SK-N-SH (cell line): ENCODE measurements around the gene LIG1. TPM values are rescaled to one million over a fixed set of nuclear protein-coding genes. Genes with fewer than 3 reads are reported as not detected.

Experiments
- CTCF ChIA-PET: fragments of 300-600, 350-600 bp; formaldehyde crosslinking; extraction: SDS; loops from one replicate; lab custom pipeline; 2021; lab: Yijun Ruan, JAX
- POLR2A ChIA-PET: fragments of 350-600 bp; sonication (Branson Sonifier 250); formaldehyde crosslinking; extraction: SDS; loops from one replicate; lab custom pipeline; 2020; ENCODE audit warnings: antibody characterized with exemption, inconsistent platforms; lab: Yijun Ruan, JAX
- DNase-seq: peaks from one replicate; pipeline ENCODE4 v3.0.0; 2012
- H2AFZ ChIP-seq: fragments of 200-600 bp; sonication (generic); 2 replicates; pipeline ENCODE4 v1.8.1; 2016; ENCODE audit warnings: antibody characterized with exemption, mild to moderate bottlenecking, low read depth
- H3F3A ChIP-seq: fragments of 200-600 bp; sonication (generic); replicated peaks from 2 replicates; pipeline ENCODE3; 2016; ENCODE audit warnings: antibody characterized with exemption, mild to moderate bottlenecking; ENCODE audit not compliant: insufficient read depth
- H3K27ac ChIP-seq, 2 experiments: fragments of 200-500 bp in 1 of 2; fragments of 200-600 bp in 1 of 2; sonication (Bioruptor generic) in 1 of 2; sonication (generic), shearing (Covaris generic) in 1 of 2; 2 replicates each; pipeline versions ENCODE4 v1.5.1 to v1.6.1; 2014 to 2016; ENCODE audit warnings: low read depth in 2 of 2, inconsistent platforms in 1 of 2, low read length in 1 of 2, mild to moderate bottlenecking in 1 of 2, mixed read lengths in 1 of 2
- H3K27me3 ChIP-seq: fragments of 200-600 bp; sonication (generic), shearing (Covaris generic); 2 replicates; pipeline ENCODE4 v1.6.1; 2016; ENCODE audit warnings: mixed run types; ENCODE audit not compliant: insufficient read depth
- H3K36me3 ChIP-seq, 2 experiments: fragments of 200-500 bp in 1 of 2; fragments of 200-600 bp in 1 of 2; sonication (Bioruptor generic) in 1 of 2; sonication (generic) in 1 of 2; replicated peaks in 1 of 2; 2 replicates each; pipeline versions ENCODE3 to v1.5.1; 2014 to 2016; ENCODE audit warnings: low read length in 1 of 2, mild to moderate bottlenecking in 1 of 2; ENCODE audit not compliant: insufficient read depth in 2 of 2, control insufficient read depth in 1 of 2
- H3K4me1 ChIP-seq, 2 experiments: fragments of 200-500 bp in 1 of 2; fragments of 200-600 bp in 1 of 2; sonication (Bioruptor generic) in 1 of 2; sonication (generic), shearing (Covaris generic) in 1 of 2; 2 replicates each; pipeline versions ENCODE4 v1.5.1 to v1.6.1; 2014 to 2016; ENCODE audit warnings: low read depth in 1 of 2, low read length in 1 of 2, mixed run types in 1 of 2; ENCODE audit not compliant: insufficient read depth in 2 of 2, control insufficient read depth in 1 of 2
- H3K4me2 ChIP-seq: fragments of 200-600 bp; sonication (generic), shearing (Covaris generic); 2 replicates; pipeline ENCODE4 v1.6.1; 2017; ENCODE audit warnings: mixed run types
- H3K4me3 ChIP-seq, 2 experiments: fragments of 200-500 bp in 1 of 2; fragments of 200-600 bp in 1 of 2; sonication (Bioruptor generic) in 1 of 2; sonication (generic), shearing (Covaris generic) in 1 of 2; 2 replicates each; pipeline versions ENCODE4 v1.5.1 to v1.8.1; 2014 to 2016; ENCODE audit warnings: low read depth in 2 of 2, inconsistent platforms in 1 of 2, low read length in 1 of 2, mild to moderate bottlenecking in 1 of 2, mixed read lengths in 1 of 2, moderate library complexity in 1 of 2
- H3K79me2 ChIP-seq: fragments of 200-600 bp; sonication (generic); 2 replicates; pipeline ENCODE4 v1.8.1; 2017; ENCODE audit warnings: mild to moderate bottlenecking; ENCODE audit not compliant: insufficient read depth
- H3K9ac ChIP-seq: fragments of 200-600 bp; sonication (generic); 2 replicates; pipeline ENCODE4 v1.6.1; 2017; ENCODE audit warnings: mixed run types
- H3K9me2 ChIP-seq: fragments of 200-600 bp; sonication (generic); 2 replicates; pipeline ENCODE4 v1.6.1; 2017; ENCODE audit warnings: mixed run types
- H3K9me3 ChIP-seq: fragments of 200-600 bp; sonication (generic); 2 replicates; pipeline ENCODE4 v1.6.1; 2017; ENCODE audit warnings: mixed run types, mild to moderate bottlenecking, moderate library complexity
- H4K20me1 ChIP-seq: fragments of 200-600 bp; sonication (generic); 2 replicates; pipeline ENCODE4 v1.6.1; 2017; ENCODE audit warnings: mild to moderate bottlenecking, mixed run types; ENCODE audit not compliant: insufficient read depth
- ELF1 ChIP-seq: IDR thresholded peaks from 2 replicates; pipeline ENCODE4 v1.4.0; 2012
- EP300 ChIP-seq, 2 experiments: IDR thresholded peaks; 2 replicates each; pipeline versions ENCODE4 v1.4.0 to v1.6.1; 2012; ENCODE audit warnings: borderline replicate concordance in 1 of 2, low read depth in 1 of 2, low read length in 1 of 2
- EZH2phosphoT487 ChIP-seq: fragments of 200-600 bp; sonication (generic); IDR thresholded peaks from 2 replicates; pipeline ENCODE4 v1.6.1; 2017; ENCODE audit warnings: low read depth, mixed run types, mild to moderate bottlenecking, antibody characterized with exemption, moderate library complexity, borderline replicate concordance
- FOSL2 ChIP-seq: IDR thresholded peaks from 2 replicates; pipeline ENCODE4 v1.4.0; 2012; ENCODE audit warnings: low read depth, mild to moderate bottlenecking, moderate library complexity, borderline replicate concordance
- FOXJ3 ChIP-seq: sonication (generic); formaldehyde crosslinking; IDR thresholded peaks from 2 replicates; pipeline ENCODE4 v1.5.1; 2020; ENCODE audit warnings: mild to moderate bottlenecking, missing genetic modification reagents
- GATA2 ChIP-seq: sonication (generic); formaldehyde crosslinking; IDR thresholded peaks from 2 replicates; pipeline ENCODE4 v1.5.0; 2020; ENCODE audit warnings: mild to moderate bottlenecking, missing genetic modification reagents
- MXI1 ChIP-seq: IDR thresholded peaks from 2 replicates; pipeline ENCODE4 v1.6.1; 2012; ENCODE audit warnings: mild to moderate bottlenecking, low read depth, low read length, improper control_type of control experiment
- NFIC ChIP-seq: IDR thresholded peaks from 2 replicates; pipeline ENCODE4 v1.4.0; 2012; ENCODE audit warnings: borderline replicate concordance
- NRF1 ChIP-seq: IDR thresholded peaks from 2 replicates; pipeline ENCODE4 v1.6.1; 2012; ENCODE audit warnings: low read depth, mild to moderate bottlenecking, low read length
- PBX3 ChIP-seq: IDR thresholded peaks from 2 replicates; pipeline ENCODE4; 2012
- POLR2AphosphoS5 ChIP-seq: IDR thresholded peaks from 2 replicates; pipeline ENCODE4 v1.6.1; 2012; ENCODE audit warnings: low read depth, low read length
- RCOR1 ChIP-seq: fragments of 150-350 bp; IDR thresholded peaks from 2 replicates; pipeline ENCODE4 v1.6.1; 2017; ENCODE audit warnings: antibody characterized with exemption, low read length
- RFX5 ChIP-seq: IDR thresholded peaks from 2 replicates; pipeline ENCODE4 v1.6.1; 2012; ENCODE audit warnings: mild to moderate bottlenecking, improper control_type of control experiment, low read length
- SMC3 ChIP-seq: IDR thresholded peaks from 2 replicates; pipeline ENCODE4 v1.6.1; 2012; ENCODE audit warnings: low read depth, low read length, improper control_type of control experiment
- TAF1 ChIP-seq: IDR thresholded peaks from 2 replicates; pipeline ENCODE4 v1.6.1; 2012; ENCODE audit warnings: low read depth, mild to moderate bottlenecking, low read length, moderate library complexity, borderline replicate concordance
- TCF12 ChIP-seq: IDR thresholded peaks from 2 replicates; pipeline ENCODE4 v1.4.0; 2012
- TEAD4 ChIP-seq: IDR thresholded peaks from 2 replicates; pipeline ENCODE4 v1.4.0; 2012; ENCODE audit warnings: mild to moderate bottlenecking, borderline replicate concordance; ENCODE audit not compliant: insufficient read depth
- YY1 ChIP-seq: IDR thresholded peaks from 2 replicates; pipeline ENCODE4 v1.4.0; 2012; ENCODE audit warnings: low read depth, mild to moderate bottlenecking
- ZBTB33 ChIP-seq: IDR thresholded peaks from 2 replicates; pipeline ENCODE4 v1.4.0; 2012; ENCODE audit warnings: low read depth, borderline replicate concordance
- WGBS: methylation state at CpG from one replicate; pipeline ENCODE4 v1.1.6; 2017; ENCODE audit warnings: low lambda C conversion rate; 5-methylcytosine and 5-hydroxymethylcytosine counted together
- polyA plus RNA-seq, 3 experiments: library from polyadenylated mRNA; depleted of rRNA; stranded (reverse); fragments of >200 nt; gene quantifications; 2 replicates each; pipeline ENCODE4 v1.2.3, GENCODE V29; 2012
- TF ChIP-seq, protein P1 (sequence below): IDR thresholded peaks from 2 replicates; pipeline ENCODE4 v1.4.0; 2012; ENCODE audit warnings: low read depth
- TF ChIP-seq, protein P2 (sequence below): fragments of 150-350 bp; IDR thresholded peaks from 2 replicates; pipeline ENCODE4 v1.6.1; 2017; ENCODE audit warnings: antibody characterized with exemption, low read length, low read depth, borderline replicate concordance
- TF ChIP-seq, protein P3 (sequence below): IDR thresholded peaks from 2 replicates; pipeline ENCODE4 v1.4.0; 2012; ENCODE audit warnings: low read depth, borderline replicate concordance
- TF ChIP-seq, protein P4 (sequence below): IDR thresholded peaks from 2 replicates; pipeline ENCODE4 v1.6.1; 2012; ENCODE audit warnings: mild to moderate bottlenecking, low read depth, low read length, moderate library complexity

Gene LIG1
- polyA plus RNA-seq, 1 of the 3 experiments (the other 2 are of a cell fraction): 53.0 TPM

- POLR2A ChIA-PET: interaction anchor here (0.5 to 1.1 kb wide), 8 partner anchors 9 to 755 kb away, joined by 3 to 5 read pairs (median 3); partner anchors contain the start of gene CARD8
- H2AFZ ChIP-seq: peak within 1 kb of the TSS; percentile 57
- WGBS: under 1% methylated on average over 17 of the region's 27 CpGs
- TF ChIP-seq TCF12 (0 out of 2 replicates have a peak, but pooled peaks have one; percentile 6), PBX3 (peak; percentile 7; the same call in 1 of the 2 replicates), ELF1 (no peak), TEAD4 (no peak), RCOR1 (0 out of 2 replicates have a peak, but pooled peaks have one; percentile 17), TAF1 (no peak), RFX5 (no peak), POLR2AphosphoS5 (peak; percentile 59; the same call in 1 of the 2 replicates), SMC3 (no peak), NFIC (no peak), FOXJ3 (CRISPR knock-in tag) (no peak), MXI1 (peak; percentile 81), FOSL2 (no peak), ZBTB33 (no peak), EZH2phosphoT487 (no peak), EP300 (IDR thresholded peaks at IDR 0.05; ENCODE audit: borderline replicate concordance in 1 of 2, low read depth in 1 of 2, low read length in 1 of 2) (0 out of 4 replicates have a peak, but pooled peaks of 1 of the 2 experiments have one; percentile 19), GATA2 (no peak), NRF1 (peak; percentile 67), YY1 (peak; percentile 58; the same call in 1 of the 2 replicates)
- TF ChIP-seq, protein P1, sequence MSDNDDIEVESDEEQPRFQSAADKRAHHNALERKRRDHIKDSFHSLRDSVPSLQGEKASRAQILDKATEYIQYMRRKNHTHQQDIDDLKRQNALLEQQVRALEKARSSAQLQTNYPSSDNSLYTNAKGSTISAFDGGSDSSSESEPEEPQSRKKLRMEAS: peak; percentile 86
- TF ChIP-seq, protein P2, sequence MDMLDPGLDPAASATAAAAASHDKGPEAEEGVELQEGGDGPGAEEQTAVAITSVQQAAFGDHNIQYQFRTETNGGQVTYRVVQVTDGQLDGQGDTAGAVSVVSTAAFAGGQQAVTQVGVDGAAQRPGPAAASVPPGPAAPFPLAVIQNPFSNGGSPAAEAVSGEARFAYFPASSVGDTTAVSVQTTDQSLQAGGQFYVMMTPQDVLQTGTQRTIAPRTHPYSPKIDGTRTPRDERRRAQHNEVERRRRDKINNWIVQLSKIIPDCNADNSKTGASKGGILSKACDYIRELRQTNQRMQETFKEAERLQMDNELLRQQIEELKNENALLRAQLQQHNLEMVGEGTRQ: peak; percentile 64
- TF ChIP-seq, protein P3, sequence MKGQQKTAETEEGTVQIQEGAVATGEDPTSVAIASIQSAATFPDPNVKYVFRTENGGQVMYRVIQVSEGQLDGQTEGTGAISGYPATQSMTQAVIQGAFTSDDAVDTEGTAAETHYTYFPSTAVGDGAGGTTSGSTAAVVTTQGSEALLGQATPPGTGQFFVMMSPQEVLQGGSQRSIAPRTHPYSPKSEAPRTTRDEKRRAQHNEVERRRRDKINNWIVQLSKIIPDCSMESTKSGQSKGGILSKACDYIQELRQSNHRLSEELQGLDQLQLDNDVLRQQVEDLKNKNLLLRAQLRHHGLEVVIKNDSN: peak; percentile 90
- TF ChIP-seq, protein P4, sequence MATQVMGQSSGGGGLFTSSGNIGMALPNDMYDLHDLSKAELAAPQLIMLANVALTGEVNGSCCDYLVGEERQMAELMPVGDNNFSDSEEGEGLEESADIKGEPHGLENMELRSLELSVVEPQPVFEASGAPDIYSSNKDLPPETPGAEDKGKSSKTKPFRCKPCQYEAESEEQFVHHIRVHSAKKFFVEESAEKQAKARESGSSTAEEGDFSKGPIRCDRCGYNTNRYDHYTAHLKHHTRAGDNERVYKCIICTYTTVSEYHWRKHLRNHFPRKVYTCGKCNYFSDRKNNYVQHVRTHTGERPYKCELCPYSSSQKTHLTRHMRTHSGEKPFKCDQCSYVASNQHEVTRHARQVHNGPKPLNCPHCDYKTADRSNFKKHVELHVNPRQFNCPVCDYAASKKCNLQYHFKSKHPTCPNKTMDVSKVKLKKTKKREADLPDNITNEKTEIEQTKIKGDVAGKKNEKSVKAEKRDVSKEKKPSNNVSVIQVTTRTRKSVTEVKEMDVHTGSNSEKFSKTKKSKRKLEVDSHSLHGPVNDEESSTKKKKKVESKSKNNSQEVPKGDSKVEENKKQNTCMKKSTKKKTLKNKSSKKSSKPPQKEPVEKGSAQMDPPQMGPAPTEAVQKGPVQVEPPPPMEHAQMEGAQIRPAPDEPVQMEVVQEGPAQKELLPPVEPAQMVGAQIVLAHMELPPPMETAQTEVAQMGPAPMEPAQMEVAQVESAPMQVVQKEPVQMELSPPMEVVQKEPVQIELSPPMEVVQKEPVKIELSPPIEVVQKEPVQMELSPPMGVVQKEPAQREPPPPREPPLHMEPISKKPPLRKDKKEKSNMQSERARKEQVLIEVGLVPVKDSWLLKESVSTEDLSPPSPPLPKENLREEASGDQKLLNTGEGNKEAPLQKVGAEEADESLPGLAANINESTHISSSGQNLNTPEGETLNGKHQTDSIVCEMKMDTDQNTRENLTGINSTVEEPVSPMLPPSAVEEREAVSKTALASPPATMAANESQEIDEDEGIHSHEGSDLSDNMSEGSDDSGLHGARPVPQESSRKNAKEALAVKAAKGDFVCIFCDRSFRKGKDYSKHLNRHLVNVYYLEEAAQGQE: peak; percentile 93
These were observed 59.7 kb downstream of the LIG1 start, which contains the start of gene PLA2G4C for GRCh38 chr19:48110350-48110966. Gene PLA2G4C (minus strand): TSS chr19:48110817. CDS start chr19:48106529, 4,288 bp downstream.

More at GRCh38 chr19:48110350-48110966, 59.7 kb downstream of the LIG1 start, which contains the start of gene PLA2G4C:
- Histone ChIP-seq H3K27ac (peak within 1 kb of the TSS; percentile 88 to 90), H3K36me3 (peaks cover 0 to under 1% of the 10 kb centered on the region in 2 experiments), H3K79me2 (no peaks in the 10 kb centered on the region), H3K27me3 (no peaks in the 10 kb centered on the region), H3K9me2 (no peaks in the 10 kb centered on the region), H3K9ac (peak within 1 kb of the TSS; percentile 77), H4K20me1 (no peaks in the 10 kb centered on the region), H3K4me3 (peak within 1 kb of the TSS; percentile 50 to 62), H3K4me1 (no peaks in the 10 kb centered on the region; a peak in 1 of 4 replicates), H3K4me2 (peak within 1 kb of the TSS; percentile 77), H3F3A (peaks cover 12% of the 10 kb centered on the region), H3K9me3 (no peaks in the 10 kb centered on the region)
- CTCF ChIA-PET: interaction anchor here (0.6 to 10.8 kb wide), 12 partner anchors 8 to 150 kb away, joined by 3 to 168 read pairs (median 4); no protein-coding TSS in a partner anchor
- DNase-seq: peak; percentile 98
